ENCODE results near the gene NAALADL2. TPM values are rescaled to one million over a fixed set of nuclear protein-coding genes. Genes with fewer than 3 reads are reported as not detected.

The NAALADL2 gene
- total RNA-seq, 1 experiment from 2014 or later: 2.7 TPM

DNA sequence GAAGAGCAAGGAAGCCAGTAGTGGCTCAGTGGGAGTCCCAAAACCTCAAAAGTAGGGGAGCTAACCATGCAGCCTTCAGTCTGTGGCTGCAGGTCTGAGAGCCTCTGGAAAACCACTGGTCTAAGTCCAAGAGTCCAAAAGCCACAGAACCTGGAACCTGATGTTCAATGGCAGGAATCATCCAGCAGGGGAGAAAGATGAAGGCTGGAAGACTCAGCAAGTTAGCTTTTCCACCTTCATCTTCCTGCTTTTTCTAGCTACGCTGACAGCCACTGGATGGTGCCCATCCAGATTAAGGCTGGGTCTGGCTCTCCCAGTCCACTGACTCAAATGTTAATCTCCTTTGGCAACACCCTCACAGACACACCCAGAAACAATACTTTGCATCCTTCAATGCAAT is 626.3 kb downstream of the NAALADL2 start:
- ATAC-seq: no peak
- Histone ChIP-seq H3K4me3 (ENCODE audit: low read depth in 2 of 2, low read length in 2 of 2) (no peak overlapping the region), H3K9me3 (ENCODE audit: control insufficient read depth, insufficient read depth, low read depth, low read length) (no peaks in the 10 kb centered on the region), H3K36me3 (ENCODE audit: control insufficient read depth, insufficient read depth, low read length) (no peaks in the 10 kb centered on the region), H3K27ac (ENCODE audit: low read length) (no peak overlapping the region), H3K27me3 (ENCODE audit: control insufficient read depth, insufficient read depth, low read length) (no peaks in the 10 kb centered on the region), H3K4me1 (ENCODE audit: control insufficient read depth, insufficient read depth, low read length) (no peaks in the 10 kb centered on the region)
- no TSS peak for BruUV-seq (replicated peaks)
- no peak for DNase-seq (ENCODE audit: low read depth, low spot score)
- ChIA-PET POLR2A (interaction anchor here (0.5 kb wide), 1 partner anchor 143 kb away, joined by 3 read pairs; no protein-coding TSS in a partner anchor), CTCF (no interaction called here)
- TF ChIP-seq, protein P1, sequence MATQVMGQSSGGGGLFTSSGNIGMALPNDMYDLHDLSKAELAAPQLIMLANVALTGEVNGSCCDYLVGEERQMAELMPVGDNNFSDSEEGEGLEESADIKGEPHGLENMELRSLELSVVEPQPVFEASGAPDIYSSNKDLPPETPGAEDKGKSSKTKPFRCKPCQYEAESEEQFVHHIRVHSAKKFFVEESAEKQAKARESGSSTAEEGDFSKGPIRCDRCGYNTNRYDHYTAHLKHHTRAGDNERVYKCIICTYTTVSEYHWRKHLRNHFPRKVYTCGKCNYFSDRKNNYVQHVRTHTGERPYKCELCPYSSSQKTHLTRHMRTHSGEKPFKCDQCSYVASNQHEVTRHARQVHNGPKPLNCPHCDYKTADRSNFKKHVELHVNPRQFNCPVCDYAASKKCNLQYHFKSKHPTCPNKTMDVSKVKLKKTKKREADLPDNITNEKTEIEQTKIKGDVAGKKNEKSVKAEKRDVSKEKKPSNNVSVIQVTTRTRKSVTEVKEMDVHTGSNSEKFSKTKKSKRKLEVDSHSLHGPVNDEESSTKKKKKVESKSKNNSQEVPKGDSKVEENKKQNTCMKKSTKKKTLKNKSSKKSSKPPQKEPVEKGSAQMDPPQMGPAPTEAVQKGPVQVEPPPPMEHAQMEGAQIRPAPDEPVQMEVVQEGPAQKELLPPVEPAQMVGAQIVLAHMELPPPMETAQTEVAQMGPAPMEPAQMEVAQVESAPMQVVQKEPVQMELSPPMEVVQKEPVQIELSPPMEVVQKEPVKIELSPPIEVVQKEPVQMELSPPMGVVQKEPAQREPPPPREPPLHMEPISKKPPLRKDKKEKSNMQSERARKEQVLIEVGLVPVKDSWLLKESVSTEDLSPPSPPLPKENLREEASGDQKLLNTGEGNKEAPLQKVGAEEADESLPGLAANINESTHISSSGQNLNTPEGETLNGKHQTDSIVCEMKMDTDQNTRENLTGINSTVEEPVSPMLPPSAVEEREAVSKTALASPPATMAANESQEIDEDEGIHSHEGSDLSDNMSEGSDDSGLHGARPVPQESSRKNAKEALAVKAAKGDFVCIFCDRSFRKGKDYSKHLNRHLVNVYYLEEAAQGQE (IDR thresholded peaks at IDR 0.05; ENCODE audit: insufficient read depth in 1 of 2, low read depth in 2 of 2, low read length in 1 of 2): no peak
- TF ChIP-seq SIN3A (IDR thresholded peaks at IDR 0.05; ENCODE audit: borderline replicate concordance, insufficient read depth, low read depth, low read length) (no peak), POLR2AphosphoS5 (IDR thresholded peaks at IDR 0.05; ENCODE audit: low read depth, low read length) (no peak), CTCF (IDR thresholded peaks at IDR 0.05) (no peak), TCF7L2 (IDR thresholded peaks at IDR 0.05; ENCODE audit: low read depth, low read length) (no peak)
- intact Hi-C loops (cut with micrococcal nuclease; ENCODE audit: unreplicated experiment): no loop called here
- in situ Hi-C loops (cut with HindIII; ENCODE audit: low pct_unique_long_range_greater_than_20kb, low sequenced_read_pairs): no loop called here

DNA sequence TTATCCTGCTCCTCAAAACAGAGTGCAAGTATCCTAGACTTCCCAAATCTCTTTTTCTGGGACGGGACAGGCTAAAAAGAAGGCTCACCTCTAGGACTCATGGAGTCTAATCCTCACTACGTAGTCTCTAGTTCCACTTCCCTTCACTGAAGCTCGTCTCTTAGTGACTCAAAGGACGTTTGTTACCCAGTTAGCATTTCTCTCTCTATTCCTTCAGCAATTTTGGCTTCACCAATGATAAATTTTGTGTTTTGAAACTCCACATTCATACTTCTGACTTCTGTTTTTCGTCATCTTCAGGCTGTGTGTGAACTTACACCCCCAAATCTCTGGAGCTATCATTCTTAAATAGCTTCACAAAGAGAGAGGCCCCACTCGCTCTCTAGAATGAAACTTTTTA is 627.1 kb downstream of the NAALADL2 start:
- ATAC-seq: no peak
- BruUV-seq (replicated peaks): no TSS peak

More for the DNA sequence above, 627.1 kb downstream of the NAALADL2 start:
- TF ChIP-seq, protein P1 (IDR thresholded peaks at IDR 0.05; ENCODE audit: insufficient read depth in 1 of 2, low read depth in 2 of 2, low read length in 1 of 2): no peak
- TF ChIP-seq POLR2AphosphoS5 (IDR thresholded peaks at IDR 0.05; ENCODE audit: low read depth, low read length): no peak
- no peak for TF ChIP-seq SIN3A (IDR thresholded peaks at IDR 0.05; ENCODE audit: borderline replicate concordance, insufficient read depth, low read depth, low read length)
- TF ChIP-seq TCF7L2 (IDR thresholded peaks at IDR 0.05; ENCODE audit: low read depth, low read length): no peak
- no peak for TF ChIP-seq CTCF (IDR thresholded peaks at IDR 0.05)
- Histone ChIP-seq H3K4me1 (ENCODE audit: control insufficient read depth, insufficient read depth, low read length) (no peaks in the 10 kb centered on the region), H3K4me3 (ENCODE audit: low read depth in 2 of 2, low read length in 2 of 2) (no peak overlapping the region), H3K9me3 (ENCODE audit: control insufficient read depth, insufficient read depth, low read depth, low read length) (no peaks in the 10 kb centered on the region), H3K36me3 (ENCODE audit: control insufficient read depth, insufficient read depth, low read length) (no peaks in the 10 kb centered on the region), H3K27ac (ENCODE audit: low read length) (no peak overlapping the region), H3K27me3 (ENCODE audit: control insufficient read depth, insufficient read depth, low read length) (no peaks in the 10 kb centered on the region)
- intact Hi-C loops (cut with micrococcal nuclease; ENCODE audit: unreplicated experiment): no loop called here
- DNase-seq (ENCODE audit: low read depth, low spot score): no peak
- CTCF ChIA-PET: no interaction called here
- POLR2A ChIA-PET: no interaction called here
- in situ Hi-C loops (cut with HindIII; ENCODE audit: low pct_unique_long_range_greater_than_20kb, low sequenced_read_pairs): no loop called here
